ENCODE results near the gene LAMA4. TPM values are rescaled to one million over a fixed set of nuclear protein-coding genes. Genes with fewer than 3 reads are reported as not detected.

Gene LAMA4
- polyA plus RNA-seq, 1 donor from 2014 or later: 0.69 TPM

DNA sequence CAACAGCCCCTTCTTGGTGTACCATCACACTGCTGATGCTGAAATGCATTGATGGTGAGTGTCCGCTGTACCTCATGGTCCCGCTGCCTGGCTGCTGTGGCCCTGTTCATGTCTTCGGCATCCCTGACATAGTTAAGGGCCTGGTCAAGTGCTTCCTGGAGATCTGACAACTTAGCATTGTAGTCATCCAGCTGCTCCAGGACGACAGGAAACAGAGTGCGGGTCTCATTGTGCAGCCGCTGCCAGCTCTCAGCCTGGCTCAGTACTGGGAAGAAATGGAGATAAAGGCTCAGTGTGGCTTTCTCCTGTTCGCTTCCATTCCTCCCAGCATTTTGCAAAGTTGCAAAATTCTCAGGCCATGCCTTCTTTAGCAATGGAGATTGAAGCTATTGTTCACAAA, 81.8 kb downstream of the LAMA4 start:
- Histone ChIP-seq H3K27me3 (ENCODE audit: insufficient read depth, low read depth, low read length) (no peaks in the 10 kb centered on the region), H3K9me2 (ENCODE audit: insufficient read depth, low read length) (no peaks in the 10 kb centered on the region), H2AFZ (ENCODE audit: low read depth, low read length) (no peak overlapping the region), H3K4me3 (ENCODE audit: low read length) (no peak overlapping the region), H3F3A (ENCODE audit: insufficient read depth, low read length, poor library complexity, severe bottlenecking) (no peaks in the 10 kb centered on the region), H3K9ac (ENCODE audit: low read length) (no peak overlapping the region), H3K4me2 (ENCODE audit: low read length) (no peak overlapping the region), H3K79me2 (replicated peaks; ENCODE audit: insufficient read depth, low read length) (no peaks in the 10 kb centered on the region), H3K27ac (ENCODE audit: low read length) (no peak overlapping the region), H3K9me3 (ENCODE audit: low read length) (no peaks in the 10 kb centered on the region), H3K36me3 (ENCODE audit: insufficient read depth, low read length) (no peaks in the 10 kb centered on the region), H4K20me1 (ENCODE audit: insufficient read depth) (no peaks in the 10 kb centered on the region)
- no peak for TF ChIP-seq POLR2AphosphoS5 (IDR thresholded peaks at IDR 0.05)
- no peak for TF ChIP-seq SMC3 (conservative IDR thresholded peaks at IDR 0.05; ENCODE audit: poor library complexity)
- no peak for TF ChIP-seq TAF1 (IDR thresholded peaks at IDR 0.05; ENCODE audit: low read depth)
- no peak for TF ChIP-seq EP300 (conservative IDR thresholded peaks at IDR 0.05; ENCODE audit: poor library complexity, severe bottlenecking)
- TF ChIP-seq, protein P1, sequence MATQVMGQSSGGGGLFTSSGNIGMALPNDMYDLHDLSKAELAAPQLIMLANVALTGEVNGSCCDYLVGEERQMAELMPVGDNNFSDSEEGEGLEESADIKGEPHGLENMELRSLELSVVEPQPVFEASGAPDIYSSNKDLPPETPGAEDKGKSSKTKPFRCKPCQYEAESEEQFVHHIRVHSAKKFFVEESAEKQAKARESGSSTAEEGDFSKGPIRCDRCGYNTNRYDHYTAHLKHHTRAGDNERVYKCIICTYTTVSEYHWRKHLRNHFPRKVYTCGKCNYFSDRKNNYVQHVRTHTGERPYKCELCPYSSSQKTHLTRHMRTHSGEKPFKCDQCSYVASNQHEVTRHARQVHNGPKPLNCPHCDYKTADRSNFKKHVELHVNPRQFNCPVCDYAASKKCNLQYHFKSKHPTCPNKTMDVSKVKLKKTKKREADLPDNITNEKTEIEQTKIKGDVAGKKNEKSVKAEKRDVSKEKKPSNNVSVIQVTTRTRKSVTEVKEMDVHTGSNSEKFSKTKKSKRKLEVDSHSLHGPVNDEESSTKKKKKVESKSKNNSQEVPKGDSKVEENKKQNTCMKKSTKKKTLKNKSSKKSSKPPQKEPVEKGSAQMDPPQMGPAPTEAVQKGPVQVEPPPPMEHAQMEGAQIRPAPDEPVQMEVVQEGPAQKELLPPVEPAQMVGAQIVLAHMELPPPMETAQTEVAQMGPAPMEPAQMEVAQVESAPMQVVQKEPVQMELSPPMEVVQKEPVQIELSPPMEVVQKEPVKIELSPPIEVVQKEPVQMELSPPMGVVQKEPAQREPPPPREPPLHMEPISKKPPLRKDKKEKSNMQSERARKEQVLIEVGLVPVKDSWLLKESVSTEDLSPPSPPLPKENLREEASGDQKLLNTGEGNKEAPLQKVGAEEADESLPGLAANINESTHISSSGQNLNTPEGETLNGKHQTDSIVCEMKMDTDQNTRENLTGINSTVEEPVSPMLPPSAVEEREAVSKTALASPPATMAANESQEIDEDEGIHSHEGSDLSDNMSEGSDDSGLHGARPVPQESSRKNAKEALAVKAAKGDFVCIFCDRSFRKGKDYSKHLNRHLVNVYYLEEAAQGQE (IDR thresholded peaks at IDR 0.05; ENCODE audit: borderline replicate concordance): no peak
- no peak for TF ChIP-seq MXI1 (conservative IDR thresholded peaks at IDR 0.05; ENCODE audit: poor library complexity, severe bottlenecking)
- TF ChIP-seq, protein P2, sequence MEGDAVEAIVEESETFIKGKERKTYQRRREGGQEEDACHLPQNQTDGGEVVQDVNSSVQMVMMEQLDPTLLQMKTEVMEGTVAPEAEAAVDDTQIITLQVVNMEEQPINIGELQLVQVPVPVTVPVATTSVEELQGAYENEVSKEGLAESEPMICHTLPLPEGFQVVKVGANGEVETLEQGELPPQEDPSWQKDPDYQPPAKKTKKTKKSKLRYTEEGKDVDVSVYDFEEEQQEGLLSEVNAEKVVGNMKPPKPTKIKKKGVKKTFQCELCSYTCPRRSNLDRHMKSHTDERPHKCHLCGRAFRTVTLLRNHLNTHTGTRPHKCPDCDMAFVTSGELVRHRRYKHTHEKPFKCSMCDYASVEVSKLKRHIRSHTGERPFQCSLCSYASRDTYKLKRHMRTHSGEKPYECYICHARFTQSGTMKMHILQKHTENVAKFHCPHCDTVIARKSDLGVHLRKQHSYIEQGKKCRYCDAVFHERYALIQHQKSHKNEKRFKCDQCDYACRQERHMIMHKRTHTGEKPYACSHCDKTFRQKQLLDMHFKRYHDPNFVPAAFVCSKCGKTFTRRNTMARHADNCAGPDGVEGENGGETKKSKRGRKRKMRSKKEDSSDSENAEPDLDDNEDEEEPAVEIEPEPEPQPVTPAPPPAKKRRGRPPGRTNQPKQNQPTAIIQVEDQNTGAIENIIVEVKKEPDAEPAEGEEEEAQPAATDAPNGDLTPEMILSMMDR (IDR thresholded peaks at IDR 0.05; ENCODE audit: poor library complexity, severe bottlenecking): no peak
- TF ChIP-seq EZH2 (IDR thresholded peaks at IDR 0.05; ENCODE audit: borderline replicate concordance, insufficient read depth, low read length, poor library complexity, severe bottlenecking): no peak
- TF ChIP-seq RAD21 (conservative IDR thresholded peaks at IDR 0.05): no peak

DNA sequence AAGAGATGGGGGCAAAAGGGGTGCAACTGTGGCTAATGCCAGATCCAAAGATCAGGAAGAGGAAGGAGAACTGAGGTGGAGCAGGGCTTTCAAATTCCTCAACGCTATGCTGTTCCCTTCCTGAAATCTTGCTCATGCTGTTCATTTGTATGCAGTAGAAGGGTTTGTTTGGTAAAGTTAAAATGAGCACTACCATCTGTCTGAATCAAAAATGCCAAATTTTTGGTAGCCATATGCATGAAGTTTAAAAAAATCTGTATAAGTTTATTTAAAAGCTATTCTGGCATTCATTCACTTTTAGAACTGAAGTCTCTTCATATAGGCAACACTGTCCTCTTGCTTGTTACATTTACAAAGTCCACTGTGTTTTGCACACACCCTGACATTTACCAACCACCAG, 84.8 kb downstream of the LAMA4 start:
- H3K36me3 ChIP-seq (ENCODE audit: insufficient read depth, low read length): no peaks in the 10 kb centered on the region

More for the DNA sequence above, 84.8 kb downstream of the LAMA4 start:
- Histone ChIP-seq H2AFZ (ENCODE audit: low read depth, low read length) (no peak overlapping the region), H3K27ac (ENCODE audit: low read length) (no peak overlapping the region), H3K79me2 (replicated peaks; ENCODE audit: insufficient read depth, low read length) (no peaks in the 10 kb centered on the region), H3K9me3 (ENCODE audit: low read length) (no peaks in the 10 kb centered on the region), H4K20me1 (ENCODE audit: insufficient read depth) (no peaks in the 10 kb centered on the region), H3K9ac (ENCODE audit: low read length) (no peak overlapping the region), H3K9me2 (ENCODE audit: insufficient read depth, low read length) (no peaks in the 10 kb centered on the region), H3K27me3 (ENCODE audit: insufficient read depth, low read depth, low read length) (no peaks in the 10 kb centered on the region), H3K4me3 (ENCODE audit: low read length) (no peak overlapping the region), H3F3A (ENCODE audit: insufficient read depth, low read length, poor library complexity, severe bottlenecking) (no peaks in the 10 kb centered on the region), H3K4me2 (ENCODE audit: low read length) (no peak overlapping the region)
- TF ChIP-seq, protein P1 (IDR thresholded peaks at IDR 0.05; ENCODE audit: borderline replicate concordance): no peak
- TF ChIP-seq EZH2 (IDR thresholded peaks at IDR 0.05; ENCODE audit: borderline replicate concordance, insufficient read depth, low read length, poor library complexity, severe bottlenecking) (no peak), RAD21 (conservative IDR thresholded peaks at IDR 0.05) (no peak), POLR2AphosphoS5 (IDR thresholded peaks at IDR 0.05) (no peak), SMC3 (conservative IDR thresholded peaks at IDR 0.05; ENCODE audit: poor library complexity) (no peak), TAF1 (IDR thresholded peaks at IDR 0.05; ENCODE audit: low read depth) (no peak)
- TF ChIP-seq, protein P2 (IDR thresholded peaks at IDR 0.05; ENCODE audit: poor library complexity, severe bottlenecking): no peak
